Liver (tissue), 9 donors: ENCODE results near the gene MORN2. TPM values are rescaled to one million over a fixed set of nuclear protein-coding genes. Genes with fewer than 3 reads are reported as not detected.

Experiments
- DNase-seq: peaks from one replicate; pipeline ENCODE4 v3.0.0-alpha.2; 2017; ENCODE audit warnings: low spot score
- H3K27ac ChIP-seq, 2 donors: one replicate each; pipeline ENCODE4 v1.7.0; 2013; ENCODE audit warnings: inconsistent platforms in 2 of 2, low read length in 2 of 2, control low read depth in 1 of 2, low read depth in 1 of 2, mild to moderate bottlenecking in 1 of 2
- H3K27me3 ChIP-seq, 4 donors: one replicate each; pipeline versions ENCODE4 v1.6.1 to v1.7.0; 2013; ENCODE audit warnings: low read length in 3 of 4, inconsistent platforms in 1 of 4, mild to moderate bottlenecking in 1 of 4, moderate library complexity in 1 of 4; ENCODE audit not compliant: control insufficient read depth in 4 of 4, insufficient read depth in 4 of 4
- H3K36me3 ChIP-seq, 4 donors: one replicate each; pipeline versions ENCODE4 v1.6.1 to v1.7.0; 2013; ENCODE audit warnings: low read length in 3 of 4, mild to moderate bottlenecking in 3 of 4, low read depth in 1 of 4, moderate library complexity in 1 of 4; ENCODE audit not compliant: control insufficient read depth in 4 of 4, insufficient read depth in 3 of 4
- H3K4me1 ChIP-seq, 4 donors: one replicate each; pipeline versions ENCODE4 v1.6.1 to v1.7.0; 2013; ENCODE audit warnings: low read length in 3 of 4, mild to moderate bottlenecking in 3 of 4, moderate library complexity in 1 of 4; ENCODE audit not compliant: control insufficient read depth in 4 of 4, insufficient read depth in 4 of 4
- H3K4me3 ChIP-seq, 3 donors: one replicate each; pipeline versions ENCODE4 v1.6.1 to v1.7.0; 2013; ENCODE audit warnings: low read length in 3 of 3, control low read depth in 1 of 3, low read depth in 1 of 3, mild to moderate bottlenecking in 1 of 3
- H3K9ac ChIP-seq, 2 donors: one replicate each; pipeline ENCODE4 v1.7.0; 2013; ENCODE audit warnings: low read length in 2 of 2, mild to moderate bottlenecking in 2 of 2, moderate library complexity in 2 of 2, control low read depth in 1 of 2, low read depth in 1 of 2
- H3K9me3 ChIP-seq, 4 donors: one replicate each; pipeline versions ENCODE4 v1.6.1 to v1.7.0; 2013; ENCODE audit warnings: low read length in 3 of 4; ENCODE audit not compliant: control insufficient read depth in 4 of 4
- ATF3 ChIP-seq: IDR thresholded peaks from 2 replicates; pipeline ENCODE4 v1.6.1; 2016; ENCODE audit warnings: antibody characterized with exemption
- CTCF ChIP-seq: fragments of 150-350 bp; IDR thresholded peaks from 2 replicates; pipeline ENCODE4 v1.5.1; 2017; ENCODE audit warnings: improper control_type of control experiment, low read depth, low read length; ENCODE audit not compliant: missing input control
- EGR1 ChIP-seq, 2 donors: IDR thresholded peaks; 2 replicates each; pipeline ENCODE4 v1.6.1; 2016 to 2018; ENCODE audit warnings: antibody characterized with exemption in 2 of 2, low read depth in 2 of 2
- FOXA1 ChIP-seq: IDR thresholded peaks from 2 replicates; pipeline ENCODE4 v1.6.1; 2016; ENCODE audit warnings: antibody characterized with exemption
- FOXA2 ChIP-seq: IDR thresholded peaks from 2 replicates; pipeline ENCODE4 v1.6.1; 2016; ENCODE audit warnings: antibody characterized with exemption
- GABPA ChIP-seq, 2 donors: IDR thresholded peaks in 1 of 2; conservative IDR thresholded peaks in 1 of 2; 2 replicates each; pipeline ENCODE4 v1.6.1; 2016; ENCODE audit warnings: antibody characterized with exemption in 2 of 2, mild to moderate bottlenecking in 1 of 2, moderate library complexity in 1 of 2
- HNF4G ChIP-seq: IDR thresholded peaks from 2 replicates; pipeline ENCODE4 v1.6.1; 2016; ENCODE audit warnings: antibody characterized with exemption
- JUND ChIP-seq, 2 donors: IDR thresholded peaks; 2 replicates each; pipeline ENCODE4 v1.6.1; 2016; ENCODE audit warnings: antibody characterized with exemption in 2 of 2
- MAX ChIP-seq: IDR thresholded peaks from 2 replicates; pipeline ENCODE4 v1.6.1; 2016; ENCODE audit warnings: antibody characterized with exemption
- NR2F2 ChIP-seq: IDR thresholded peaks from 2 replicates; pipeline ENCODE4 v1.6.1; 2016; ENCODE audit warnings: antibody characterized with exemption
- RAD21 ChIP-seq, 2 donors: IDR thresholded peaks; 2 replicates each; pipeline ENCODE4 v1.6.1; 2016; ENCODE audit warnings: antibody characterized with exemption in 2 of 2, mild to moderate bottlenecking in 2 of 2
- REST ChIP-seq: IDR thresholded peaks from 2 replicates; pipeline ENCODE4 v1.6.1; 2016; ENCODE audit warnings: antibody characterized with exemption, mild to moderate bottlenecking
- SP1 ChIP-seq: IDR thresholded peaks from 2 replicates; pipeline ENCODE4 v1.6.1; 2018; ENCODE audit warnings: antibody characterized with exemption, mild to moderate bottlenecking
- TAF1 ChIP-seq: conservative IDR thresholded peaks from 2 replicates; pipeline ENCODE4 v1.6.1; 2016; ENCODE audit warnings: antibody characterized with exemption, mild to moderate bottlenecking
- YY1 ChIP-seq: IDR thresholded peaks from 2 replicates; pipeline ENCODE4 v1.6.1; 2016; ENCODE audit warnings: antibody characterized with exemption, mild to moderate bottlenecking
- ZBTB33 ChIP-seq: IDR thresholded peaks from 2 replicates; pipeline ENCODE4 v1.6.1; 2016; ENCODE audit warnings: antibody characterized with exemption
- WGBS: extraction: QIAGEN DNeasy Blood & Tissue Kit; methylation state at CpG from one replicate; pipeline ENCODE4 v1.1.7; 2013; 5-methylcytosine and 5-hydroxymethylcytosine counted together
- polyA plus RNA-seq, 2 donors: library from polyadenylated mRNA; stranded (reverse) in 1 of 2; unstranded in 1 of 2; fragments of 200-250 nt in 1 of 2; fragments of >200 nt in 1 of 2; fragmentation: Nextera tagmentation in 1 of 2; extraction: Ambion mirVana in 1 of 2; gene quantifications; one replicate each; pipeline versions ENCODE4 v1.2.1 to v1.2.3, GENCODE V29; 2013 to 2015
- total RNA-seq, 2 donors: library from RNA; depleted of rRNA; stranded (reverse); fragments of >200 nt; gene quantifications; one replicate each; pipeline ENCODE4 v1.2.3, GENCODE V29; 2014
- donor health status: healthy.
- donor health status: healthy.
- donor health status: healthy.
- donor health status: healthy.
- donor health status: healthy.

Gene MORN2
- total and polyA plus RNA-seq, 4 donors: 2.8 to 16.4 (median 8.0) TPM

- no peak for DNase-seq
- Histone ChIP-seq H3K4me3 (no peak overlapping the region), H3K27ac (no peak overlapping the region), H3K9me3 (no peaks in the 10 kb centered on the region), H3K4me1 (no peaks in the 10 kb centered on the region), H3K9ac (no peak overlapping the region), H3K36me3 (no peaks in the 10 kb centered on the region), H3K27me3 (no peaks in the 10 kb centered on the region)
- 72% methylated on average over 9 of the region's 9 CpGs for WGBS
- TF ChIP-seq REST (no peak), MAX (no peak), GABPA (IDR thresholded peaks at IDR 0.05 in 1 of 2, conservative IDR thresholded peaks at IDR 0.05 in 1 of 2) (no peak), TAF1 (no peak), NR2F2 (no peak), ZBTB33 (no peak), SP1 (no peak), FOXA2 (no peak), RAD21 (IDR thresholded peaks at IDR 0.05) (no peak), YY1 (no peak), ATF3 (no peak), JUND (IDR thresholded peaks at IDR 0.05) (no peak), EGR1 (IDR thresholded peaks at IDR 0.05; ENCODE audit: low read depth in 2 of 2) (no peak), HNF4G (no peak)
Observed at GRCh38 chr2:38925982-38926381, 50.2 kb downstream of the MORN2 start.

- no peaks in the 10 kb centered on the region for H3K27me3 ChIP-seq
- H3K9ac ChIP-seq: no peak overlapping the region
- TF ChIP-seq FOXA2 (no peak), YY1 (no peak), JUND (IDR thresholded peaks at IDR 0.05) (no peak), GABPA (IDR thresholded peaks at IDR 0.05 in 1 of 2, conservative IDR thresholded peaks at IDR 0.05 in 1 of 2) (no peak), ATF3 (no peak), CTCF (no peak), FOXA1 (no peak), REST (no peak), EGR1 (IDR thresholded peaks at IDR 0.05; ENCODE audit: low read depth in 2 of 2) (no peak), MAX (no peak)
- H3K27ac ChIP-seq: no peak overlapping the region
- 87% methylated on average over 2 of the region's 2 CpGs for WGBS
- no peaks in the 10 kb centered on the region for H3K36me3 ChIP-seq
- no peak for DNase-seq
- H3K4me1 ChIP-seq: no peaks in the 10 kb centered on the region
- no peaks in the 10 kb centered on the region for H3K9me3 ChIP-seq
- no peak overlapping the region for H3K4me3 ChIP-seq
Observed at GRCh38 chr2:38930600-38930999, 54.8 kb downstream of the MORN2 start.
